Mammary epithelial cell (primary cell): ENCODE data around the gene GOLGA8A.
"Not testable (repeated sequence)": the region's sequence is repeated elsewhere in the genome, so short reads cannot be mapped to it uniquely, and the experiment has no call there.

Experiments
- CTCF ChIP-seq, 2 donors: IDR thresholded peaks in 1 of 2; conservative IDR thresholded peaks in 1 of 2; 2 replicates each; pipeline ENCODE4 v1.5.1; 2011 to 2012; ENCODE audit warnings: inconsistent platforms in 2 of 2, low read length in 2 of 2, mild to moderate bottlenecking in 2 of 2, control low read depth in 1 of 2, low read depth in 1 of 2; ENCODE audit not compliant: insufficient read depth in 1 of 2; ENCODE audit errors: extremely low read depth in 1 of 2
- EZH2 ChIP-seq: IDR thresholded peaks from 2 replicates; pipeline ENCODE4 v1.6.1; 2012; ENCODE audit warnings: low read length, inconsistent platforms, borderline replicate concordance

- not testable (repeated sequence) for TF ChIP-seq EZH2; CTCF (conservative IDR thresholded peaks at IDR 0.05 in 1 of 2, IDR thresholded peaks at IDR 0.05 in 1 of 2; ENCODE audit: extremely low read depth in 1 of 2, insufficient read depth in 1 of 2, low read depth in 1 of 2, low read length in 2 of 2)
Measured at GRCh38 chr15:34389594-34390086, 48.0 kb downstream of the GOLGA8A start.
